Skin of body (tissue), 1 donor: ENCODE data around the gene SSR1. TPM values are rescaled to one million over a fixed set of nuclear protein-coding genes. Genes with fewer than 3 reads are reported as not detected.

Experiments used
- total RNA-seq: library from RNA; depleted of rRNA; stranded (reverse); fragments of >200 nt; gene quantifications from one replicate; pipeline ENCODE4 v1.2.3, GENCODE V29; 2014

Gene SSR1
- total RNA-seq, 1 donor from 2014 or later: 43.0 TPM

Other genes starting within 250 kb of the SSR1 start
- 36.4 TPM for gene RREB1, start 205.2 kb downstream of the SSR1 start, total RNA-seq
- gene CAGE1, start 76.5 kb upstream of the SSR1 start, total RNA-seq: not detected
- 24.8 TPM for gene RIOK1, start 76.6 kb upstream of the SSR1 start, total RNA-seq
- gene DSP, start 228.5 kb upstream of the SSR1 start, total RNA-seq: 467 TPM